Kidney (tissue), 14 donors: ENCODE results near the gene GSX2. TPM values are rescaled to one million over a fixed set of nuclear protein-coding genes. Genes with fewer than 3 reads are reported as not detected.

ENCODE experiments used
- DNase-seq, 5 donors: peaks; one replicate each; pipeline ENCODE4 v3.0.0-alpha.2; 2013 to 2020
- FAIRE-seq: peaks from 2 replicates; lab custom pipeline; 2012; peaks lifted over from hg19 to GRCh38; lab: Jason Lieb, UNC
- H3K27ac ChIP-seq, 2 donors: one replicate each; pipeline ENCODE4 v1.7.0; 2013; ENCODE audit warnings: low read depth in 2 of 2, low read length in 2 of 2, inconsistent platforms in 1 of 2
- H3K27me3 ChIP-seq: one replicate; pipeline ENCODE4 v1.7.1; 2013; ENCODE audit warnings: low read length, inconsistent platforms; ENCODE audit not compliant: control insufficient read depth, insufficient read depth
- H3K36me3 ChIP-seq, 3 donors: one replicate each; pipeline versions ENCODE4 v1.7.0 to v1.7.1; 2013; ENCODE audit warnings: low read length in 3 of 3, control low read depth in 1 of 3, inconsistent platforms in 1 of 3; ENCODE audit not compliant: insufficient read depth in 3 of 3, control insufficient read depth in 2 of 3
- H3K4me1 ChIP-seq, 3 donors: one replicate each; pipeline versions ENCODE4 v1.7.0 to v1.7.1; 2013; ENCODE audit warnings: low read length in 3 of 3, inconsistent platforms in 1 of 3, low read depth in 1 of 3; ENCODE audit not compliant: control insufficient read depth in 2 of 3, insufficient read depth in 2 of 3
- H3K4me3 ChIP-seq, 3 donors: one replicate each; pipeline versions ENCODE4 v1.7.0 to v1.8.1; 2013; ENCODE audit warnings: low read length in 3 of 3, control low read depth in 1 of 3, inconsistent platforms in 1 of 3
- H3K9ac ChIP-seq, 3 donors: one replicate each; pipeline versions ENCODE4 v1.7.0 to v1.7.1; 2013; ENCODE audit warnings: low read length in 3 of 3, control low read depth in 1 of 3, inconsistent platforms in 1 of 3
- H3K9me3 ChIP-seq, 3 donors: one replicate each; pipeline versions ENCODE4 v1.7.0 to v1.7.1; 2013; ENCODE audit warnings: low read length in 3 of 3, control low read depth in 1 of 3, inconsistent platforms in 1 of 3; ENCODE audit not compliant: control insufficient read depth in 2 of 3, insufficient read depth in 1 of 3
- intact Hi-C: fragments of 100-400 bp; cut with DNase I; formaldehyde crosslinking; loops from one replicate; pipeline ENCODE4 v1.11.1; 2022
- polyA plus RNA-seq: library from polyadenylated mRNA; stranded (reverse); fragments of 350-450 nt; fragmentation: Illumina TruSeq; extraction: RNeasy Lipid Tissue Mini Kit (QIAGEN cat#74804); gene quantifications from one replicate; pipeline ENCODE4 v1.2.3, GENCODE V29; 2014; ENCODE audit warnings: low read depth, low replicate concordance; ENCODE audit not compliant: insufficient read depth
- total RNA-seq: library from RNA; stranded (reverse); fragmentation: NEBNext Ultra II Directional; extraction: Animal tissue kit (Norgen Biotek cat#: 25700); gene quantifications from one replicate; pipeline ENCODE4 v1.2.1, GENCODE V29; 2021
- TF ChIP-seq, protein P1 (sequence below): IDR thresholded peaks from 3 replicates; pipeline ENCODE4 v1.5.1; 2012; ENCODE audit warnings: mild to moderate bottlenecking, moderate library complexity, borderline replicate concordance; ENCODE audit not compliant: insufficient read depth; ENCODE audit errors: extremely low read depth
- donor health status: control.
- donor health status: control.
- donor health status: control.
- donor health status: control.
- donor health status: control.
- donor health status: DM: yes; HTN: yes; CAD: no.
- donor health status: Normal renal cell carcinoma (clear cell type).

The GSX2 gene
- total and polyA plus RNA-seq, 2 donors from 2014 or later, result not detected

DNA sequence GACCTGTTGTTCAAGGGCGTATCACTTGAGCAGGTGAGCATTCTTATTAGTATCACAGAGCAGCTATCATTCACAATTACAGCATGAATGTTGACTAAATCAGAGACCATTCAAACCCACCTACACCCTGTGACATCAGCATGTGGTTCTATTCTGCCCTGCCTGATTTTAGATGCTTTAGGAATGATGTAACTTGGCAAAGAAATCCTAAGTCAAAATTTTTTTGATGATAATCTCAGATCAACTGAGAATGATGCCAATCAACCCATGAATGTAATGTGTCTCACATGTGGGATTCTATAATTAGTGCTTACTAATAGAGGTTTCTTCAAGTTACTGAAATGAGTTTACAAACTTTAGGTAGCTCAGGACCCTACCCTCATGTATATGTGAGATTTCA lies 22.2 kb upstream of the GSX2 start:
- DNase-seq, result no peak
- H3K27me3 ChIP-seq, result no peaks in the 10 kb centered on the region
- no peak overlapping the region for H3K9ac ChIP-seq
- H3K36me3 ChIP-seq, result no peaks in the 10 kb centered on the region
- TF ChIP-seq, protein P1, sequence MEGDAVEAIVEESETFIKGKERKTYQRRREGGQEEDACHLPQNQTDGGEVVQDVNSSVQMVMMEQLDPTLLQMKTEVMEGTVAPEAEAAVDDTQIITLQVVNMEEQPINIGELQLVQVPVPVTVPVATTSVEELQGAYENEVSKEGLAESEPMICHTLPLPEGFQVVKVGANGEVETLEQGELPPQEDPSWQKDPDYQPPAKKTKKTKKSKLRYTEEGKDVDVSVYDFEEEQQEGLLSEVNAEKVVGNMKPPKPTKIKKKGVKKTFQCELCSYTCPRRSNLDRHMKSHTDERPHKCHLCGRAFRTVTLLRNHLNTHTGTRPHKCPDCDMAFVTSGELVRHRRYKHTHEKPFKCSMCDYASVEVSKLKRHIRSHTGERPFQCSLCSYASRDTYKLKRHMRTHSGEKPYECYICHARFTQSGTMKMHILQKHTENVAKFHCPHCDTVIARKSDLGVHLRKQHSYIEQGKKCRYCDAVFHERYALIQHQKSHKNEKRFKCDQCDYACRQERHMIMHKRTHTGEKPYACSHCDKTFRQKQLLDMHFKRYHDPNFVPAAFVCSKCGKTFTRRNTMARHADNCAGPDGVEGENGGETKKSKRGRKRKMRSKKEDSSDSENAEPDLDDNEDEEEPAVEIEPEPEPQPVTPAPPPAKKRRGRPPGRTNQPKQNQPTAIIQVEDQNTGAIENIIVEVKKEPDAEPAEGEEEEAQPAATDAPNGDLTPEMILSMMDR, result no peak
- no peak for FAIRE-seq
- intact Hi-C loops, result no loop called here
- no peaks in the 10 kb centered on the region for H3K4me1 ChIP-seq
- no peak overlapping the region for H3K4me3 ChIP-seq
- H3K27ac ChIP-seq, result no peak overlapping the region
- no peaks in the 10 kb centered on the region for H3K9me3 ChIP-seq

- Histone ChIP-seq H3K27me3 (no peaks in the 10 kb centered on the region), H3K36me3 (no peaks in the 10 kb centered on the region), H3K9ac (no peak overlapping the region), H3K4me3 (no peak overlapping the region), H3K9me3 (no peaks in the 10 kb centered on the region), H3K27ac (no peak overlapping the region), H3K4me1 (no peaks in the 10 kb centered on the region)
- intact Hi-C loops, result no loop called here
- TF ChIP-seq, protein P1, result no peak
- no peak for FAIRE-seq
- no peak for DNase-seq
Measured at GRCh38 chr4:54082168-54082567, 17.8 kb upstream of the GSX2 start.

DNA sequence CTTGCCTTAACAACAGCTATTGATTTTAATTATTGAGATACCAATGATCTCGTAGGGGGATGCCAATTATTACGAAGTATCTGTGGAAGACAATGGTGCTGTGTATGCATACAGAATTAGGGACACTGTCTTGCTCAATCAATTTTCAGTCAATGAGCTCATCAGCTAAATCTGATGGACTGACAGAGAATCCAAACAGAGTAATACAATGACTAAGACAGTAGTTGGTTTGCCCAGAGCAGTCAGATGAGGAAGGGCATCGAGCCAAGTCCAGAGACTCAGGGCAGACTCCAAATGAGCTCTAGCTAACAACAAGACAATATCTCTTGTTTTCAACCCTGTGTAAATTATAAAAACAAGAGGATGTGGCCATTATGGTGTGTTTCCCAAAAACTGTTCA lies 14.7 kb upstream of the GSX2 start:
- intact Hi-C loops, result no loop called here
- Histone ChIP-seq H3K4me3 (no peak overlapping the region), H3K4me1 (no peaks in the 10 kb centered on the region), H3K9ac (no peak overlapping the region), H3K27me3 (no peaks in the 10 kb centered on the region), H3K27ac (no peak overlapping the region), H3K9me3 (no peaks in the 10 kb centered on the region), H3K36me3 (no peaks in the 10 kb centered on the region)
- no peak for DNase-seq
- TF ChIP-seq, protein P1, result no peak
- FAIRE-seq, result no peak

DNA sequence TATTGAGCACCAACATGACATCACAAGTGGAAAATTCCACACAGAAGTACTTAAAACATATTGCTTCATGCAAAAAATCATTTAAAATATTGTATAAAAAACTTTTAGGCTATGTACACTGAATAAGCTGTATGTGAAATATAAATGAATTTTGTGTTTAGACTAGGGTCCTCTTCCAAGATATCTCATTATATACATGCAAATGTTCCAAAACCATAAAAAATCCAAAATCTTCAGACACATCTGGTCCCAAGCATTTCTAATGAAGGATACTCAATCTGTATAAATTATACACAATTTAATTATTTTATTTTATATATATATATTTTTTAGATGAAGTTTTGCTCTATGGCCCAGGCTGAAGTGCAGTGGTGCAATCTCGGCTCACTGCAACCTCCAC lies 10.1 kb upstream of the GSX2 start:
- no peak overlapping the region for H3K4me3 ChIP-seq
- no peak overlapping the region for H3K9ac ChIP-seq
- no peak for DNase-seq
- no peak overlapping the region for H3K27ac ChIP-seq
- TF ChIP-seq, protein P1, result no peak
- intact Hi-C loops, result no loop called here
- FAIRE-seq, result no peak
- H3K4me1 ChIP-seq, result peaks cover 4 to 13% (median 6%) of the 10 kb centered on the region in 3 donors
- H3K9me3 ChIP-seq, result no peaks in the 10 kb centered on the region
- H3K36me3 ChIP-seq, result no peaks in the 10 kb centered on the region
- peaks cover 29% of the 10 kb centered on the region for H3K27me3 ChIP-seq
